HG03045 (cell line): ENCODE results near the gene PARD3B.

Experiments used
- ATAC-seq: cut with Tn5 transposase; IDR thresholded peaks from one replicate; pipeline ENCODE4 v1.9.1; 2021; ENCODE audit warnings: mild to moderate bottlenecking, moderate library complexity; ENCODE audit not compliant: unreplicated experiment

The PARD3B gene

DNA sequence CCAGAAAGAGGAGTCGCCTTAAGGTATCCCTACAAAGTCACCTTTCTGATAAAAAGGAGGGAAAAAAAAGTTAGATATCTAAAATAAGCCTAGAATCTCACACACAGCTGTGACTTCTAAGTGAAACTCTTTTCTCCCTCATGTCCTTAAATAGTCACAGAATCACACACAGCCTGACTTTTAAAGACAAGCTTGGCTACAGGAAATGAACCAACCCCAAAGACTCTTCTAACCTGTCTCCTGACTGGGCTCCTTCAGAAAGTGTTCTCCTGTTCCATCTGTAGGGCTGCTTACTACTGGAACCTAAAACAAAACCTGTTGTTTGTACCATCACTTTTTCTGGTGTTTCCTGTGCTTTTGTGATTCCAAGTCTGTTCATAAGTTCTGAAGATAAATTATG, 1074.3 kb downstream of the PARD3B start:
- no peak for ATAC-seq

DNA sequence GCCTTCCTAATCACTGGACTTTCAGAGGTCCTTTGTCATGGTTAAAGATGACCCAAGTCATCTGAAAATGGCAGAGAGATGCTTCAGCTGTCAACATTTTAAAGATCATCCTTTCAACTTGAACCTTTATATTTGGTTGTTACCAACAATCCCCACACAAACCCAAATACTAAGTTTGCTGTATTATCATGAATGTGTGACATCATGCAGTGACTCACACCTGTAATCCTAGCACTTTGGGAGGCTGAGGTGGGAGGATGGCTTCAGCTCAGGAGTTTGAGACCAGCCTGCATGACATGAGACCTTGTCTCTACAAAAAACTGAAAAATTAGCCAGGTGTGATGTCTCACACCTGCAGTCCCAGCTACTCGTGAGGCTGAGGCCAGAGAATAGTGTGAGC, 1081.8 kb downstream of the PARD3B start:
- ATAC-seq, result no peak

DNA sequence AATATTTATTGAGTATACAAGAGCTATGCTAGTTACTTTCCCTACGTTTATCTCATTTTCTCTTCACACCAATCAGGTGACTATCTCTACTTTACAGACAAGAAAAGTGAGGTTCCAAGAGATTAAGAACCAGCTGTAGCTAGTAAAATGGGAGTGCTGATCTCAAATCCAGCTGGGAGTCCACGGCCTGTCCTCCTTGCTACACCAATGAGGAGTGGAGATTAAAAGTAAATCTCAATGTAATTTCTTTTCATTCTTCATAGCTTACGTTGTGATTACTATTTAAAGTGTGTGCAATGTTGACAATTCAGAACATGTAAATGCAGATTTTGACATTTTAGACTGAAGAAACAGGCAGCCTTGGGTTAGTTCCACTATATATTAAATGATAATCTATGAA, 1083.1 kb downstream of the PARD3B start:
- ATAC-seq, result no peak

DNA sequence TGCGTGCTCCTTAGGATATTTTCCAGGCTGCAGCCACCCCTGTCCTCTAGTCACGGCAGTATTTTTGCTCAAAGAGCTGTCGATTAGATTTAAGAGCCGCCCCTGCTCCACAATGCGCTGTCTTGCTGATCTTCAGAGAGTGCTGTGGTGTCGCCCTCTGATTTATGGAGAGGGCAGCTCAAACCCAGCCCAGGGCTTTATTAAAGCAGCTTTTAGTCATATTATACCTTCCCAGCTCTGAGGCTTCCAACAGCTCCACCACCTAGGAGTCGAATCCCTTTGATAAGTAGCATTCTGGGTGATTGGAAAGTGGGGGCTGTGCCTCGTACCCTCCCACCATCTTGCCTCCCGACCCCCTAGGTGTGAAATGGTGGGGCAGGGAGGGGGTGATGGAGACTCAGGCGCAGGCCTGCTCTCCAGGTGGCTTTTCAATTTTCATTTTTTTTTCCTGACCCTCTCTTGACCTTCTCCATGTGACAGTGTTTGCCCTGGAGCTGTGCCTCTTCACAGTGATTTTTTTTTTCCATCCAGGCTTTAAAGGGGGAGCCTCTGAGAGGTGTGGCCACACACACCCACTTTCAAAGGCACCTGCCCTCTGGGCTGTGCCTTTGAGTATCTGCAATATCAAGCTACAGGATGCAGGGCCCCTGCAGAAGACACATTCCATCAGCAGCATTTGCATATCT, 1084.0 kb downstream of the PARD3B start:
- ATAC-seq, result no peak

DNA sequence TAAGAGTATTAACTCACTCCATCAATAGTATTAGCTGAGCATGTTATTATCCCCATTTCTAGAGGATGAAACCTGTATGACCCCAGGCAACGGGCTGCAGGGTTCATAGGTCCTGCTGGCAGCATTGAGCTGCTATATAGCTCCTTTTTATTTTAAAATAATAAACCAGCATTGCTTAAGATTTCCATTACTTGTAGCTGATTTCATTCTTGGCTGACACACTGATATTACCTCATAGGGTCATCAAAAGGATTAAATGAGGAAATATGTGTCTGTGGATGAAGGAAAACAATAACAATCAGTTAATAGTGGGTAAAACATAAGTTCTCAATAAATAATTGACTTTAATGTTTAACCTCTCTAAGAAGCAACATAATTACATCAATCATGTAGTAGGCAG, 1088.7 kb downstream of the PARD3B start:
- no peak for ATAC-seq

DNA sequence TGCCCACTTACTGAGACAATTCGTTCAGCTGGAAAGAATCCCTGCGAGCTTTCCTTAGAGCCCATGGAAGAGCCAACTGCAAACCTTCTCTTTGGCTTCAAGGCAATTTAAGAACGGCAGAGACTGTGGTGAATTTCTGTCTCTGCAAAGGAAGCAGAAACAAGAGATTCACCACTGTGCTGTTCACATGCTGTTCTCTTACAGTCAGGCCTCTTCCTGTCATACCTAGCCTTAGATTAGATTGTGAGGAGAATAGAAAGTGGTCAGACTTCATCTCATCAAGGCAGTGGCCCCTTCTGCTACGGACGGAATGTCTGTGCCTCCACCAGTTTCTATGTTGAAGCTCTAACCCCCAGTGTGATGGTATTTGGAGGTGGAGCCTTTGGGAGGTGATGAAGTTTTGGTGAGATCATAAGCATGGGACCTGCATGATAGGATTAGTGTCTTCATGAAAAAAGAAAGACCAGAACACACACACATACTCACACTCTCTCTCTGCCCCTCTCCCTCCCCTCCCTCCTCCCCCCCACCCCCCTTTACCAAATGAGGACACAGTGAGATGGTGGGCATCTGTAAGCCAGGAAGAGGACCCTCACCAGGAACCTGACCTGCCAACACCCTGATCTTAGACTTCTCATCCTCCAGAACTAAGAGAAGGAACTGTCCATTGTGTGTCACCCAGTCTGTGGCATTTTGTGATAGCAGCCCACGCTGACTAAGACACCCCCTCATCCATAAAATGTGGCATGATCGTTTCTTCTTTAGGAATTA, 1091.5 kb downstream of the PARD3B start:
- no peak for ATAC-seq

DNA sequence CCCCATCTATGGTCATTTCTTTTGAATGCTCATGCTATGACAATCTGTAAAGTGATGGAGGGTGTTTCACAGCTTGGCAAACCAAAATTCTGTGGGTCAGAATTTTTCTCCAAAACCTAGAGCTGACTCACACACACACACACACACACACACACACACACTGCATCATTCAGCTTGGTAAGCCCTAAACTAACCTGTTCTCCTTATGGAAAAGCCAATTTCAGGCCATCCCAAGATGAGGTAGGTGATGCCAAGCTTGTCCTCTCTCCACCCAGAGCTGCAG, 1092.0 kb downstream of the PARD3B start:
- no peak for ATAC-seq

DNA sequence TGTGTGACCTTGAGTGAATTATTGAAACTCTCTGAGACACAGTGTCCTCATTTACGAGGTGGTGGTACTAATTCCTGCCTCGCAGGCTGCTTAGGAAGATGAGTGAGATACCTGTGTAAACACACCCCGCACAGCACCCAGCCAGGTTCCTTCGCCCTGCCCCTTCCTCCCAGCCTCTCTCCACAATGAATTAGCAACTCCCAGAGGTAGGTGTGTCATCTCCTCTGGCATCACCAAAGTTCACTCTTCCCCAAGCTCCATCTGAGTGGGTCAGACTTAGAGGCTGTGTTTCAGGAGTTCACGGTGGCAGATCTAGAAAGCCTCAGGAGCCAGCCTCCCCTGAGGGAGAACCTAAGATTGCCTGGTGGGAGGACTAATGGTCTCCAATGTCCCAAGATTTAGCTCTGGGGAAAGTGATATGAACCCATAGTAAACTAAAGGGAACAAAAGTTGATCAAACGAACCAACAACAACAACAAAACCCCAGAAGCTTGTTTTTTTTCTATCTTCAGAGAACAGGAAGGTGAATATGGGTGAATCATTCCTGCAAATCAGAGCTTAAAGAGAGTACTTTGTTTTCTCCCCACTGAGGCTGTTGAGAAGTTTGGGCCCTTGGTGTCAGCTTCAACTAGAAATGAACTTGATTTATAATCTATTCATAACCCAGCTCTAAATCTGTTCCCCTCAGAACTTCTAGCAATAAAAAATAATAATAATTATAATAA, 1092.7 kb downstream of the PARD3B start:
- no peak for ATAC-seq

DNA sequence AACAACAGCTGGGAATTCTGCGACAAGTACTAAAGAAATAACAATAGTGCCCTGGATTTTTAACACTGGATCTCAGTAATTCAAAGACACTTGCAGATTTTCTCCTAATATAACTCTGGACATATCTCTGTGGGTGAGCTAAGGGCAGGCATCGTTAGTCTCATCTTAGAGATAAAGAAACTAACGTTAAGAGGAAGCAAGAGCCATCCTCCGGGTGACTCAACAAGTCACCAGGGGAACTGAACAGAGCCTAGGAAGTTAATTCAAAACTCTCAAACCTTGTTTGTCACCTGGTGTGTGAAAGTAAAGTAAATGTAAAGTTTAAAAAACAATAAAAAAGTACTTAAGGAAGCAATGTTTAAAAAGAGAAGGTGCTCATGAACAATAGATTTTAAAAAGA, 1095.4 kb downstream of the PARD3B start:
- ATAC-seq, result no peak

DNA sequence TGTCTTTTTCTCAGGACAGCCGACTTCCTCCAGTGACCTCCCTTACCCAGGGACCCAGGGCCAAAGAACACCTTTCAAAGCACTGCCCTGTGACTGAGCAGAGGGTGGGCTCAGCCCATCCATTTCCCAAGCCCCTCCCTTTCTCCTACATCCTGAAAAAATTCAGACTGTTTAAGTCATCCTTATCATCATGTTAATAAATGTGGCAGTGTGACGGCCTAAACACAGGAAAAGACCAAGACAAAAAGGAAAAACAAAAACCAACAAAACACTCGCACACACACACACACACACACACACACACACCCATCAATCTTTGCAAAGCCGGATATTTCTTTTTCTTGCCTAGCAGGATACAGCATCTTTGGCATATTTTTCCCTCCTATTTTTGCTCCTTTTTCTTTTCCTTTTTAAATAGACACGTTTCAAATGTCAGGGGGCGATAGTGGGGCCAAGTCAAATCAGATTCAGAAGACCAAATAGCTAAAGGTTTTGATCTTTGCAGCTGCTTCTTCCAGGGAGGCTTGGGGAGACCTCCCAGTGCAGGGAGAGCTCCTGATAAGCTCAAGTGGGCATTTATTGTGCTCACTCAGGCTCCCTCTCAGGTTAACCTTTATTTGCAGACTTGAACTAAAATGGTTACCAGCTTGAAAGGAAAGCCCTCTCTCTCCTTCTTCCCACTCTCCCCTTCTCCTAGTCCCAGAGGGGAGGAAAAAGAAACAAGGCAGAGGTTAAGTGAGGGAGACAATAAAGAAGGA, 1097.5 kb downstream of the PARD3B start:
- no peak for ATAC-seq

DNA sequence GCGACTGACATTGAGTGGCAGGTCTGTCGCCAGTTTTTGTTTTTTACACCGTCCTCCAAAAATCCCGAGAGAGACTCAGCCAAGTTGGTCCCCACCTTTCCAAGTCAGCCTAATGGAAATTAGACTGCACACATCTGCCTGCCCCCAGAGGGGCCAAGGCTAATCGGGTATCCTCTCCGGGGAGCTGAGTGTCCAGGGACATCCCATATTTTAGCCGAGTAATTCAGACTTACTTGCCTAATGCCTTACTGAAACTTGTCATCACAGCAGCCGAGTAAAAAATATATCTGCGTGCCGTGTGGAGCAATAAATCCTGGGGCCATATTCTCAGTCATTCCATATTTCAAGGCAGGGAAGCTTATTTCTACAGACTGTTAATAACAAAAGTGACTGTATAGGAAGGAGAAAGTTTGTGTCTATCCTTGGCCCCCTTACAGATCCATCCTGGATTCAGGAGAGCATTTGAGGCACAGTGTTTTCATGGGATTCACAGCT, 1098.2 kb downstream of the PARD3B start:
- ATAC-seq, result no peak

DNA sequence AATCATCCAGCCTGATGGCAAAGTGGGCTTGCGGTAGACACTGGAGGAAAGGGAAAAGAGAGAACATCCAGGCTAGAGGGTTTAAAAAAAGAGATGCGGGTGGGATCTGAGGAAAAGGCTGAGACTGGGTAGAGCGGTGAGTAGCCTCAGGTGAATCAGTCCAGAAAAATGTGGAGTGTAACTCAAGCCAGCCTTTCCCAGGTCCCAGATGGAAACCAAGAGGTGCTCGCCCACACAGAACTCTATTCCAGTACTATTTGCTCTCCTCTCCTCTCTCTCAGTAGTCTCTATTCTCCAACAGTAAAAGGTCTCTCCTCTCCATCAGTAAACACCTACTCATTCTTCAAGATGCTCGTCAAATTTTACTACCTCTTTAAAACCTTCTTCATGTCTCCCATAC, 1098.7 kb downstream of the PARD3B start:
- no peak for ATAC-seq

DNA sequence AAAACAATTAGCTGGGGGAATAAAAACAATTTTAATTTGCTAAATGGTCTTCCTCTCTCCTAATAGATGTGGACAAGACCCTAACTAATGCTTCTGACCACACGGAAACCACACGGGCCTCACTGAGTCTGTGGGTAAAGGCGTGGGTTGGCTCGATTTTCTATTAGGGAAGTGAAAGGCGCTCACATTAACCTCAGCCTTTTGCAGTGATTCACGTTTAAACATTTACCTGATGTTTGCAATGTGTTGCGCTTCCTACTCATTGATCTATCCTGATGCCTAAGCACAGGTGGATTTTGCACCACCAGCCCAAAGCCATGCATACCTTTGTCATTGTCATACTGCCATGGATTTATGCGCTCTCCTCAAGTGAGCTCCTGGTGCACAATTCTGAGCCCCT, 1101.4 kb downstream of the PARD3B start:
- peak; percentile 98 for ATAC-seq

DNA sequence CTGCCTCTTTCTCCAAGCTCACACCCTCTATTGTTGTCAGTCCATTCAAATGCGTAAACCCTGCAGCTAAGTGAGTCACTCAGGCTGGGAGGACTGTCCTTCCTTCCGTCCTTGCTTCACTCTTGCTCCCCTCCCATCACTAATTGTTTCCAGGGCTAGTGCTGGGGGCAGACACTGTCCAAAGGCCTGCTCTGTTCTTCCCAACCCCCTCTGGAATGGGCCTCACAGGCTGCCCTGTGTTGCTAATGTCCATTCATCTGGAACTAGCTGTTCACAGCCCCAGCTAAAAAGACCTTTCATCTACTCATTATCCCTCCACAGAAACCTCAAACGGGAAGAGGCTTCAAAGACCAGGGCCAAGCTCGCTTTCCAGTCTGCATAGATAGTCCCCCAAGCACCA, 1105.2 kb downstream of the PARD3B start:
- ATAC-seq, result no peak

DNA sequence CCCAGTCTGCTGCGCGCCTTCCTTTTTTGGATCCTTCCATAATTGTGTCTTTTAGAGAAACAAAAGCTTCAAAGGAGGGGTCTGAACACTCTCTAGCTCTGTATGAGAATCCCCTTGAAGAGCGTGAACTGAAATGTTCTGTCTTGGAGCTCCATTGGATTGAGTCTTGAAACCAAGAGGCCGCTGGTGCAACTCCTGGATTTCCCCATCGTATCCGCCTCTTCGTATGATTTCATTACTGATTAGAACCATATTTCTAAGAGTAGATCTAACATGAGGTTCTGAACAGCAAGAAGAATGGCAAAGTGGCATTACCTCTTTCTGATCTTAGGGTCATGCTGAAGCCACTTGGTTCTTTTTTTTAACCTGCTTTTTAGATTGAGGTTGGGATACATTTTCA, 1105.7 kb downstream of the PARD3B start:
- no peak for ATAC-seq

DNA sequence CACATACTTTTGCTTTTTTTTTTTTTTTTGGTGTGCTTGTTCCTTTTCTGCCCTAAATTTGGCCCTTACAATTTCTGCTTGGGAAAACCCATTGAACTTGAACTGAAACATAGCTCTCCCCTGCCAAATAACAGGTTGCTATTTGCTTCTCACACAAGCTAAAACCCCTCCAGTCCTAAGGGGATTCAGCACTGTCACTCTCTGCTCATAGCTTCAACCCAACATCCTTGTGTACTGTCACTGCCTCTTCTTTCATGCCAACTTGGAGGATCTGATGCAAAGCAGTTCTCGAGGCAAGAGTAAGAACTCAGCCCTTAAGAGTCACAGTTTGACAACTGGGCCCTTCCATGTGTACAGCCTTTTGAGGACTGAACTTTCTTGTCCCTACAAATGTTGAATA, 1106.4 kb downstream of the PARD3B start:
- no peak for ATAC-seq

DNA sequence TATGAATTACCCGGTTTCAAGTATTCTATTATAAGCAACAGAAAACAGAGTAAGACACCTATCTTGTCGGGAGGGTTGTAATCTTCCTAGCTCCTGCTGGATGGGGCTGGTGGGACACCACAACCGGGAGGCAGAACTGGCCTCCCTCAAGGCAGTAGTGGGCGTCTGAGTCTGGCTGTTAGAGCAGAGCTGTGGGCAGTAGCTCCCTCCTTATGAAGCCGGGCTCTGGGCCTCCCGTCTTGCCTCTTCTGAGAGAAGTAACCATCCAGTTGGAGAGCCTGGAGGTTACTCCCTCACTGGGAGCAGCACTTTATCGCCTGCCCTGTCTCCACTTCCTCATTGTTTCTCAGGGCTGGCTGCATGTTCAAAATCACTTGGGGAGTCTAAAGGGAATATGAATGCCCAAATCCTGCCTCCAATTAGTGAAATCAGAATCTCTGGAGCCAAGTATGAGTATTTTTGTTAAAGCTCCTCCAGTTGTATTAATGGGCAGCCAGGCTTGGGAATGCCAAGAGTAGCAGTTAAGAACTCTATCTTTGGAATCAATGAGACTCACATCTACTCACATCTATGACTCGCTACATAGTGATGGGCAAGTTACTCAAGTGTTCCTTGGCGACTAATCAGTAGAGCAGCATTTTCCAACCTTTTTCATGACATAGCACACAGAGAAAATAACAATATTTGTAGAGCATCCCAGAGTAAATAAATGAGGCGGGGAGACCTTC, 1109.8 kb downstream of the PARD3B start:
- ATAC-seq, result no peak

DNA sequence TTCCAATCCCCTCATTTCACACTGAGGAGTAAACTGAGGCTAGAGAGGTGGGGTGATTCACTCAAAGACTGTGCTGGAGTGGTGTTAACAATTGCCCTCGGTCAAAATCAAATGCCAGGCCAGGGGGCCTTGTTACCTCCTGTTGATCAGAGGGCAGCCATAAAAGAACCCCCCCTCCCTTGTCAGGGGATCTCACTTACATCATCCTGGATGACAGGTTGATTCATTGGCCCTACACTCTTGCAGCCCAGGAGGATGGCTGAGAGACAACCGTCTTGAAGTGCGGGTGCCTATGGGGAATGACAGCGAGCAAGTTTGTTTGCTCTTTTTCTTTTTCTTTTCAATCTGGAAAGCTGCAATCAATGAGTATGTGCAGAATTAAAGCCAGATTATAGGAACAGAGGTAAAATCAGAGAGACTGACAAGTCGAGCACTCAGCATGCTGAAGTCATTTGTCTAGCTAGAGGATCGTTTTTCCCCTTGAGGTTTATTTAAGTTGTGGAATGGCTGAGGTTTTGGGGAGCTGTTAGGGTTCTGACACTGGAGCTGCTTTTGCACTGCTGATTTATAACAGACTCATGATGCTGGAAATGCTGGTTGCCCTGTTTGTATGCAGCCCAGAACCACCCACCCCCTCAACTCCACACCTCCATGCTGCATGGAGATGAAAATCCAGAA, 1110.6 kb downstream of the PARD3B start:
- ATAC-seq, result no peak

DNA sequence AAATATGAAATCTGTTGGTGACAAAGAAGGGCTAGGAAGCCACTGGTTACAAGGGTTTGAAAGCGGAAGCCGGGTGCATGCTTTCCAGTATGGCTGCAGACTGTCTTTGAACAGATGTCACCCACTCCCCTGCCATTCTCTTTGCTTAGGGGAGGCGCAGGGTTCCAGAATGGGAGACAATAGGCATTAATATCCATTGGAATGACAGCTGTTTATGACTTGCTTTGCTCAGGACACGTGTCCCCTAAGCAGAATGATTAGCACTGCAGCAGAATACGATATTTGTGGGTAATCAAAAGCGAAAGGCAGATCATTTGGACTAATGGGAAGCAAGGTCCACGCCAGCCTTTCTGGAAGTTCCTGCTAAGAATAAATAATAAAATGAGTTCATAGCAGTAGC, 1111.2 kb downstream of the PARD3B start:
- no peak for ATAC-seq

DNA sequence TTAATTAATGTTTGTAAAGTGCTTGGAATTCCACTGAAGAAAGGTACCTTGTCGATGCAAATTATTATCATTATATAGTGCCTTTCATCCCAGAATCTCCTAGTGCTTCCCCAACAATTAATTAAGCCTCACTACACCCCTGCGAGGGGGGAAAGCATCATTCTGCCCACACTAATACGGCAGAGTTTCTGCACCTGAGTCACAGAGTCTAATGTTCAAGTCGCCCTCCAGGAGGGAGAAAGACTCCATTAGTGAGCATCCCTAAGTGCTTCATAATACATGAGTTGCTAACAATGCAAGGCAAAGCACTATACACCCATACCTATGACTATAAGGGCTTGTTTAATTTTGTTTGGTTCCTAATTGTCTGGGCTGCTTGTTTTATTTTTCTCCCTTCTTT, 1111.7 kb downstream of the PARD3B start:
- ATAC-seq, result no peak
